Measurements from ENCODE around the gene FAM20B. TPM values are rescaled to one million over a fixed set of nuclear protein-coding genes. Genes with fewer than 3 reads are reported as not detected.

FAM20B gene
- total RNA-seq, 4 donors from 2014 or later, result 58.8 to 78.3 (median 76.5) TPM

GRCh38 chr1:179082999-179083335 lies 57.3 kb downstream of the FAM20B start:
- H3K9me3 ChIP-seq, result no peaks in the 10 kb centered on the region
- H3K36me3 ChIP-seq, result peaks cover 0 to 29% of the 10 kb centered on the region in 2 donors
- no peak for ATAC-seq
- WGBS, 2 donors (ENCODE audit: low coverage in 1 of 2), result no CpG with 5 or more reads among the region's 3 CpGs
- H3K4me3 ChIP-seq, result peak overlapping the region; percentile 84 to 97
- TF ChIP-seq EP300 (IDR thresholded peaks at IDR 0.05) (no peak), POLR2AphosphoS5 (IDR thresholded peaks at IDR 0.05) (no peak), POLR2A (IDR thresholded peaks at IDR 0.05) (no peak), CTCF (IDR thresholded peaks at IDR 0.05) (no peak)
- peaks cover 0 to 51% (median 13%) of the 10 kb centered on the region in 3 donors for H3K4me1 ChIP-seq
- H3K27me3 ChIP-seq, result no peaks in the 10 kb centered on the region
- peak overlapping the region in 3 of 4 donors; percentile 86 to 92 (median 88) for H3K27ac ChIP-seq

DNA sequence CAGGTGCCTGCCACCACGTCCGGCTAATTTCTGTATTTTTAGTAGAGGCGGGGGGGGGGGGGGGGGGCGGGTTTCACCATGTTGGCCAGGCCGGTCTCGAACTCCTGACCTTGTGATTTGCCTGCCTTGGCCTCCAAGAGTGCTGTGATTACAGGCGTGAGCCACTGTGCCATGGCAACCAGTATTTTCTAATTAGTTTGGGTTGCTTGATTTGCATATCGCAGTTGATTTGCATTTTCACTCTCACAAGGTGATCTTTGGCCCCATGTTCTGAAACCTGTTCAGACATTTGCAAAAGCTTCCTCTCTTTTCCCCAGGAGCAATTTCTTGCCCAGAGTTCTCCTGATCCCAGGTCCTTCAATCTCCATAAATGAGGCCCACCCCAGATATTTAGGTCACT lies 57.8 kb downstream of the FAM20B start:
- Histone ChIP-seq H3K9me3 (no peaks in the 10 kb centered on the region), H3K36me3 (peaks cover 0 to 34% of the 10 kb centered on the region in 2 donors), H3K27me3 (no peaks in the 10 kb centered on the region), H3K4me3 (no peak overlapping the region), H3K4me1 (peaks cover 0 to 51% (median 13%) of the 10 kb centered on the region in 3 donors), H3K27ac (no peak overlapping the region)
- 86 to 89% methylated on average over 1 to 3 of the region's 8 CpGs for WGBS, 2 donors (ENCODE audit: low coverage in 1 of 2)
- ATAC-seq, result no peak
- TF ChIP-seq POLR2AphosphoS5 (IDR thresholded peaks at IDR 0.05) (no peak), POLR2A (IDR thresholded peaks at IDR 0.05) (no peak), CTCF (IDR thresholded peaks at IDR 0.05) (no peak), EP300 (IDR thresholded peaks at IDR 0.05) (no peak)

DNA sequence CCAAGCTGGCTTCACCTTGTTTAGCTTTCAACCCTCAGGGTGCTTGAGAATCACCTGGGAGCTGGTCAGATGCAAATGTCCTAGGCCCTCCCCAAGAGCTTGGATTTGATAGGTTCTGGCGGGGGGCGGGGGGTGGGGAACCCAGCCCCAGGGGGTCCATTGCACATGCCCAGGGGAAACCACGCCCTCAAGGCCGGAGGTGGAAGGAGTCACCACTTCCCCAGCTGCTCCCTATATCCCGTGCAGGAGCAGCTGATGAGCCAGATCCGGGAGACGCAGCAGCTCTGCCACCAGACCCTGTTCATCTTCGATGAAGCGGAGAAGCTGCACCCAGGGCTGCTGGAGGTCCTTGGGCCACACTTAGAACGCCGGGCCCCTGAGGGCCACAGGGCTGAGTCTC lies 62.0 kb downstream of the FAM20B start:
- 61% methylated on average over 6 of the region's 11 CpGs; no CpG with 5 or more reads in 1 of the 2 donors for WGBS, 2 donors (ENCODE audit: low coverage in 1 of 2)
- peaks cover 0 to 55% (median 21%) of the 10 kb centered on the region in 3 donors for H3K4me1 ChIP-seq
- TF ChIP-seq CTCF (IDR thresholded peaks at IDR 0.05), result no peak
- TF ChIP-seq POLR2AphosphoS5 (IDR thresholded peaks at IDR 0.05), result no peak
- no peak for TF ChIP-seq POLR2A (IDR thresholded peaks at IDR 0.05)
- TF ChIP-seq EP300 (IDR thresholded peaks at IDR 0.05), result no peak
- H3K4me3 ChIP-seq, result no peak overlapping the region
- H3K9me3 ChIP-seq, result no peaks in the 10 kb centered on the region
- H3K27ac ChIP-seq, result no peak overlapping the region
- H3K27me3 ChIP-seq, result no peaks in the 10 kb centered on the region
- ATAC-seq, result no peak
- H3K36me3 ChIP-seq, result peaks cover 0 to 76% of the 10 kb centered on the region in 2 donors

DNA sequence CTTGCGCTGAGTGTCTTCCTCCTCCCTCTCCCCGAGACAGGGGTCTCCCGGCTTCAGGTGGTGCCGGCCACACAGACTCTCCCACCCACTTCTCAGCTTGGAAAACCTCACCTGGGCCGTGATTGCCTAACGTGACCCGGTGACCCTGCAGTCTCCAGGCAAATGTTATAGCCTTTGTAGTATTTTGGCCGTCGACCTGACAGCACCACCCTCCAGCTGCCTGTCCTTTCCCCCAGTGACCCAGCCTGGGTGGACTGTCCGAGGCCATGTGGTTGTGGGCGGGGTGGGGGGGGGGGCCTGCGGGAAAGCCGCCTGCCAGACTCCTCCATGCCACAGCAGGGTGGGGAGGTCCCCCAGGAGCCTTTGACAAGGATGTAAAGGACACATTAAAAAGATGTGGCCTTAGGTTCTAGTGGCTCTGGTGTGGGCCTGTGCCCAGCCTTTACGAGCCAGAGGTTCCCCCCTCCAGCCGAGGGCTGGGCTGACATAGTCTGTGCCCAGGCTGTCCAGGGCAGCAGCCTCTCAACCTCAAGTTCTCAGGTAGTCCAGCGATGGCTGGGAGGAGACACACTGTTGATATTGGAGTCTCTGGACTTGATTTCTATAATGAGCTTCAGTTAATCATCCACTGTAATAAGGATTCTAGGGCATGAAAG lies 64.3 kb downstream of the FAM20B start:
- Histone ChIP-seq H3K4me3 (no peak overlapping the region), H3K27ac (peak overlapping the region in 3 of 4 donors; percentile 32 to 65 (median 48)), H3K36me3 (peaks cover 0 to 94% of the 10 kb centered on the region in 2 donors), H3K27me3 (no peaks in the 10 kb centered on the region), H3K4me1 (peaks cover 0 to 42% (median 14%) of the 10 kb centered on the region in 3 donors), H3K9me3 (no peaks in the 10 kb centered on the region)
- ATAC-seq, result no peak
- WGBS, 2 donors (ENCODE audit: low coverage in 1 of 2), result 40 to 86% methylated on average over 1 to 12 of the region's 16 CpGs
- TF ChIP-seq POLR2A (IDR thresholded peaks at IDR 0.05), result no peak
- no peak for TF ChIP-seq CTCF (IDR thresholded peaks at IDR 0.05)
- TF ChIP-seq POLR2AphosphoS5 (IDR thresholded peaks at IDR 0.05), result no peak
- TF ChIP-seq EP300 (IDR thresholded peaks at IDR 0.05), result no peak

GRCh38 chr1:179090522-179090921 lies 64.8 kb downstream of the FAM20B start:
- TF ChIP-seq POLR2A (IDR thresholded peaks at IDR 0.05), result no peak
- TF ChIP-seq CTCF (IDR thresholded peaks at IDR 0.05), result no peak
- no peak for TF ChIP-seq EP300 (IDR thresholded peaks at IDR 0.05)
- TF ChIP-seq POLR2AphosphoS5 (IDR thresholded peaks at IDR 0.05), result no peak
- Histone ChIP-seq H3K4me3 (no peak overlapping the region), H3K4me1 (peaks cover 0 to 42% (median 14%) of the 10 kb centered on the region in 3 donors), H3K36me3 (peaks cover 0 to 96% of the 10 kb centered on the region in 2 donors), H3K9me3 (no peaks in the 10 kb centered on the region), H3K27ac (peak overlapping the region in 3 of 4 donors; percentile 32 to 65 (median 48)), H3K27me3 (no peaks in the 10 kb centered on the region)
- WGBS, 2 donors (ENCODE audit: low coverage in 1 of 2), result 74 to 75% methylated on average over 6 of the region's 8 CpGs
- ATAC-seq, result no peak
